DMS79 (cell line): ENCODE results near the gene MXD4.
"Not testable (repeated sequence)": the region's sequence is repeated elsewhere in the genome, so short reads cannot be mapped to it uniquely, and the experiment has no call there.

Experiments
- DNase-seq: peaks from one replicate; lab custom pipeline; 2025; lab: John Stamatoyannopoulos, UW

Gene MXD4

GRCh38 chr4:2250357-2251072 lies 11.4 kb downstream of the MXD4 start:
- DNase-seq: no peak

GRCh38 chr4:2249526-2250356 lies 12.2 kb downstream of the MXD4 start:
- no peak for DNase-seq

- no peak for DNase-seq
Measured at GRCh38 chr4:2248821-2249261, 13.1 kb downstream of the MXD4 start.

- no peak for DNase-seq
Measured at GRCh38 chr4:2248044-2248780, 13.7 kb downstream of the MXD4 start.

GRCh38 chr4:2247128-2248043 lies 14.5 kb downstream of the MXD4 start:
- DNase-seq: no peak

GRCh38 chr4:2246384-2247127 lies 15.4 kb downstream of the MXD4 start:
- DNase-seq: no peak

GRCh38 chr4:2245787-2246275 lies 16.1 kb downstream of the MXD4 start:
- DNase-seq: no peak

- DNase-seq: no peak
Measured at GRCh38 chr4:2245057-2245786, 16.7 kb downstream of the MXD4 start.

GRCh38 chr4:2243681-2244380 lies 18.1 kb downstream of the MXD4 start:
- DNase-seq: no peak

- peak; percentile 69 for DNase-seq
Measured at GRCh38 chr4:2241410-2242353, 20.2 kb downstream of the MXD4 start, which contains the start of the genes HAUS3 and POLN. TSS of gene HAUS3 (minus strand) at chr4:2242121. CDS start at chr4:2240946, 1,175 bp downstream. TSS of gene POLN (minus strand) at chr4:2242121. CDS start at chr4:2229231, 12,890 bp downstream.

GRCh38 chr4:2241003-2241402 lies 20.9 kb downstream of the MXD4 start:
- DNase-seq: no peak

- no peak for DNase-seq
Measured at GRCh38 chr4:2236944-2237666, 24.8 kb downstream of the MXD4 start.

- no peak for DNase-seq
Measured at GRCh38 chr4:2231082-2231481, 30.8 kb downstream of the MXD4 start.

GRCh38 chr4:2226261-2226660 lies 35.6 kb downstream of the MXD4 start:
- DNase-seq: peak; percentile 21

GRCh38 chr4:2222838-2223237 lies 39.1 kb downstream of the MXD4 start:
- DNase-seq: no peak

- DNase-seq: not testable (repeated sequence)
Measured at GRCh38 chr4:2221378-2221777, 40.5 kb downstream of the MXD4 start.

- DNase-seq: no peak
Measured at GRCh38 chr4:2220016-2220630, 41.8 kb downstream of the MXD4 start.
